ENCODE results near the gene STX7. TPM values are rescaled to one million over a fixed set of nuclear protein-coding genes. Genes with fewer than 3 reads are reported as not detected.

The STX7 gene
- total RNA-seq, 1 donor from 2014 or later = 50.0 TPM

GRCh38 chr6:132412656-132413498 is 100.0 kb downstream of the STX7 start:
- no peak for DNase-seq

GRCh38 chr6:132411296-132411695 is 101.6 kb downstream of the STX7 start:
- no peak for DNase-seq

- DNase-seq = no peak
Measured at GRCh38 chr6:132410830-132411229, 102.1 kb downstream of the STX7 start.

GRCh38 chr6:132405143-132405915 is 107.6 kb downstream of the STX7 start:
- DNase-seq = no peak

- no peak for DNase-seq
Measured at GRCh38 chr6:132404736-132405135, 108.2 kb downstream of the STX7 start.

- no peak for DNase-seq
Measured at GRCh38 chr6:132404330-132404729, 108.6 kb downstream of the STX7 start.

- no peak for DNase-seq
Measured at GRCh38 chr6:132401618-132402285, 111.2 kb downstream of the STX7 start.

- peak; percentile 74 for DNase-seq
Measured at GRCh38 chr6:132400883-132401617, 111.9 kb downstream of the STX7 start, which contains the start of gene MOXD1. Gene MOXD1 (minus strand): TSS chr6:132401475. CDS start chr6:132401426, 49 bp downstream.

- DNase-seq = peak; percentile 19
Measured at GRCh38 chr6:132400555-132400882, 112.4 kb downstream of the STX7 start.

- no peak for DNase-seq
Measured at GRCh38 chr6:132399376-132400074, 113.4 kb downstream of the STX7 start.

Small RNA genes lying within 50 kb of the gene (small RNA-seq; reads per million reads assigned to genes)
- not detected for gene TAAR7P (ENCODE audit: low replicate concordance)

Other genes starting within 250 kb of the STX7 start
- gene MOXD1, start 111.6 kb downstream of the STX7 start, total RNA-seq = 17.6 TPM
- gene TAAR9, start 25.2 kb upstream of the STX7 start, total RNA-seq = not detected
- not detected for gene TAAR8, start 39.6 kb upstream of the STX7 start, total RNA-seq
- gene TAAR6, start 57.2 kb upstream of the STX7 start, total RNA-seq = not detected
- gene TAAR5, start 76.6 kb upstream of the STX7 start, total RNA-seq = not detected
- not detected for gene TAAR2, start 111.2 kb upstream of the STX7 start, total RNA-seq
- not detected for gene TAAR1, start 146.1 kb upstream of the STX7 start, total RNA-seq
- 0.31 TPM for gene VNN1, start 200.9 kb upstream of the STX7 start, total RNA-seq
- gene VNN2, start 244.8 kb upstream of the STX7 start, total RNA-seq = 3.7 TPM

Measured in tongue (tissue), 3 donors.